OCI-LY7 (cell line): ENCODE results near the gene DNAAF2. TPM values are rescaled to one million over a fixed set of nuclear protein-coding genes. Genes with fewer than 3 reads are reported as not detected.
"Not testable (repeated sequence)": the region's sequence is repeated elsewhere in the genome, so short reads cannot be mapped to it uniquely, and the experiment has no call there.

ENCODE experiments used
- BruUV-seq: library from RNA; stranded (reverse); fragments of 400-500 nt; replicated peaks from 2 replicates; lab custom pipeline; 2021; lab: Mats Ljungman, UMichigan
- CTCF ChIA-PET: fragments of 300-600 bp; sonication (Branson Sonifier 250); formaldehyde crosslinking; loops from one replicate; lab custom pipeline; 2022; ENCODE audit warnings: antibody characterized with exemption; ENCODE audit not compliant: unreplicated experiment; lab: Charles Lee
- POLR2A ChIA-PET: fragments of 300-600 bp; sonication (Branson Sonifier 250); formaldehyde crosslinking; loops from one replicate; lab custom pipeline; 2022; ENCODE audit warnings: antibody characterized with exemption; lab: Charles Lee
- DNase-seq: peaks from one replicate; pipeline ENCODE4 v3.0.0-alpha.2; 2015; ENCODE audit warnings: low spot score
- H2AFZ ChIP-seq: fragments of 200-600 bp; sonication (generic), shearing (Covaris generic); 2 replicates; pipeline ENCODE4 v1.6.1; 2014; ENCODE audit warnings: mild to moderate bottlenecking, antibody characterized with exemption, low read length, moderate library complexity
- H3K27ac ChIP-seq: fragments of 200-600 bp; sonication (generic); 2 replicates; pipeline ENCODE4 v1.5.1; 2014; ENCODE audit warnings: mixed run types, low read depth, mild to moderate bottlenecking, moderate library complexity, low read length, inconsistent platforms; ENCODE audit not compliant: poor library complexity, severe bottlenecking
- H3K36me3 ChIP-seq: fragments of 200-600 bp; sonication (generic); 2 replicates; pipeline ENCODE4 v1.6.1; 2014; ENCODE audit warnings: mild to moderate bottlenecking, antibody characterized with exemption, low read length, moderate library complexity, mixed read lengths; ENCODE audit not compliant: insufficient read depth
- H3K4me1 ChIP-seq: fragments of 200-600 bp; sonication (generic); 2 replicates; pipeline ENCODE4 v1.5.1; 2014; ENCODE audit warnings: mild to moderate bottlenecking, low read length; ENCODE audit not compliant: insufficient read depth, poor library complexity, severe bottlenecking
- H3K4me2 ChIP-seq: fragments of 200-600 bp; sonication (generic); 2 replicates; pipeline ENCODE4 v1.6.1; 2014; ENCODE audit warnings: mild to moderate bottlenecking, low read length
- H3K4me3 ChIP-seq: fragments of 200-600 bp; sonication (generic); 2 replicates; pipeline ENCODE4 v1.5.1; 2014; ENCODE audit warnings: mild to moderate bottlenecking, low read depth, low read length; ENCODE audit not compliant: poor library complexity, severe bottlenecking
- H3K79me2 ChIP-seq: fragments of 200-600 bp; sonication (generic); 2 replicates; pipeline ENCODE4 v1.6.1; 2016; ENCODE audit warnings: low read depth, mild to moderate bottlenecking, low read length, moderate library complexity, mixed read lengths; ENCODE audit not compliant: insufficient read depth
- H3K9me2 ChIP-seq: fragments of 200-600 bp; sonication (generic); 2 replicates; pipeline ENCODE4 v1.6.1; 2016; ENCODE audit warnings: mild to moderate bottlenecking, low read length, mixed read lengths; ENCODE audit not compliant: insufficient read depth
- H3K9me3 ChIP-seq: fragments of 200-600 bp; sonication (generic); 2 replicates; pipeline ENCODE4 v1.6.1; 2014; ENCODE audit warnings: mild to moderate bottlenecking, mixed run types, low read length, mixed read lengths
- H4K20me1 ChIP-seq: fragments of 200-600 bp; sonication (generic); 2 replicates; pipeline ENCODE4 v1.6.1; 2014; ENCODE audit warnings: mild to moderate bottlenecking, antibody characterized with exemption, low read length, moderate library complexity, mixed read lengths; ENCODE audit not compliant: insufficient read depth
- CTCF ChIP-seq: fragments of 200-600 bp; sonication (generic); conservative IDR thresholded peaks from 2 replicates; pipeline ENCODE4 v1.5.1; 2014; ENCODE audit warnings: mild to moderate bottlenecking, antibody characterized with exemption, low read length, moderate library complexity, mixed read lengths
- EZH2phosphoT487 ChIP-seq: fragments of 200-600 bp; sonication (generic); IDR thresholded peaks from 2 replicates; pipeline ENCODE4 v1.6.1; 2018; ENCODE audit warnings: low read depth, borderline replicate concordance, mild to moderate bottlenecking, mixed run types, antibody characterized with exemption, low read length, moderate library complexity, mixed read lengths
- intact Hi-C: fragments of 100-400 bp; cut with micrococcal nuclease; formaldehyde crosslinking; loops from one replicate; pipeline ENCODE4 v1.10.0; 2022; ENCODE audit not compliant: unreplicated experiment
- total RNA-seq, 2 experiments: library from RNA; depleted of rRNA in 1 of 2; stranded (reverse); fragments of >200 nt in 1 of 2; shearing (Covaris generic) in 1 of 2; gene quantifications; 2 replicates each; pipeline ENCODE4 v1.2.3, GENCODE V29; 2014 to 2022

DNAAF2 gene
- total RNA-seq, 2 experiments from 2014 or later = 9.7 to 14.7 TPM

GRCh38 chr14:49585803-49586672 is 49.0 kb downstream of the DNAAF2 start, which contains the start of gene RPS29:
RPS29 (minus strand) TSS chr14:49586380; CDS start chr14:49586346, 34 bp downstream.
- ChIA-PET POLR2A (interaction anchor here (0.6 to 4.6 kb wide), 13 partner anchors 8 to 282 kb away, joined by 3 to 32 read pairs (median 5); partner anchors contain the start of genes LRR1, MGAT2, NEMF and RPL36AL), CTCF (interaction anchor here (0.9 kb wide), 1 partner anchor 9 kb away, joined by 5 read pairs; no protein-coding TSS in a partner anchor)
- Histone ChIP-seq H3K36me3 (peaks cover 51% of the 10 kb centered on the region), H3K4me2 (peak within 1 kb of the TSS; percentile 76), H3K9me2 (no peaks in the 10 kb centered on the region), H2AFZ (peak within 1 kb of the TSS; percentile 33), H3K79me2 (peaks cover 52% of the 10 kb centered on the region), H3K4me1 (peaks cover 45% of the 10 kb centered on the region), H3K4me3 (peak within 1 kb of the TSS; percentile 96), H3K27ac (peak within 1 kb of the TSS; percentile 74), H3K9me3 (no peaks in the 10 kb centered on the region), H4K20me1 (peaks cover 36% of the 10 kb centered on the region)
- intact Hi-C loops = loop anchor here (1.0 kb wide), 2 partner anchors 10 to 34 kb away; partner anchors contain the start of genes MGAT2 and RPL36AL
- DNase-seq = peak; percentile 100
- no TSS peak for BruUV-seq
- TF ChIP-seq EZH2phosphoT487 (no peak), CTCF (no peak)

- Histone ChIP-seq H3K4me2 (peak overlapping the region; percentile 76), H3K27ac (peak overlapping the region; percentile 74), H3K4me3 (peak overlapping the region; percentile 96), H4K20me1 (peaks cover 38% of the 10 kb centered on the region), H3K79me2 (peaks cover 53% of the 10 kb centered on the region), H3K4me1 (peaks cover 45% of the 10 kb centered on the region), H3K36me3 (peaks cover 56% of the 10 kb centered on the region)
- DNase-seq = peak; percentile 37
- H3K9me2 ChIP-seq, intact Hi-C loops, H2AFZ ChIP-seq, H3K9me3 ChIP-seq, CTCF ChIA-PET, BruUV-seq: not testable (repeated sequence)
- POLR2A ChIA-PET = interaction anchor here (0.5 to 4.6 kb wide), 14 partner anchors 9 to 398 kb away, joined by 3 to 32 read pairs (median 4); partner anchors contain the start of genes MGAT2, NEMF and RPL36AL
Observed at GRCh38 chr14:49584981-49585640, 49.9 kb downstream of the DNAAF2 start.

GRCh38 chr14:49584058-49584457 is 51.0 kb downstream of the DNAAF2 start:
- DNase-seq = no peak
- no TSS peak for BruUV-seq
- Histone ChIP-seq H3K36me3 (peaks cover 66% of the 10 kb centered on the region), H3K9me3 (no peaks in the 10 kb centered on the region), H3K79me2 (peaks cover 56% of the 10 kb centered on the region), H3K4me2 (peak overlapping the region; percentile 76), H3K27ac (peak overlapping the region; percentile 74), H4K20me1 (peaks cover 41% of the 10 kb centered on the region), H2AFZ (no peak overlapping the region), H3K4me3 (peak overlapping the region; percentile 96), H3K4me1 (peaks cover 45% of the 10 kb centered on the region), H3K9me2 (no peaks in the 10 kb centered on the region)
- CTCF ChIA-PET = no interaction called here
- TF ChIP-seq CTCF (no peak), EZH2phosphoT487 (no peak)
- POLR2A ChIA-PET = interaction anchor here (2.8 to 4.6 kb wide), 2 partner anchors 10 to 36 kb away, joined by 12 to 32 read pairs; partner anchors contain the start of genes MGAT2 and RPL36AL
- intact Hi-C loops = no loop called here
